KBM-7 (cell line): ENCODE results near the gene MED23.

Experiments
- DNase-seq: peaks from one replicate; pipeline ENCODE4 v3.0.0-alpha.2; 2015
- in situ Hi-C: fragments of 300-500 bp; cut with MboI; formaldehyde crosslinking; loops from 2 replicates; pipeline ENCODE4 v1.14.3; 2020; ENCODE audit warnings: low sequenced_read_pairs, low pct_unique_long_range_greater_than_20kb, mixed read lengths

The MED23 gene

GRCh38 chr6:131627724-131628682 is at the start of gene MED23:
Gene MED23 (minus strand): TSS chr6:131628242. CDS start chr6:131628049, 193 bp downstream.
- peak; percentile 98 for DNase-seq
- in situ Hi-C loops, result no loop called here

GRCh38 chr6:131673184-131673583 is 45.1 kb upstream of the MED23 start:
- in situ Hi-C loops, result no loop called here
- no peak for DNase-seq

GRCh38 chr6:131669891-131670290 is 41.8 kb upstream of the MED23 start:
- no peak for DNase-seq
- in situ Hi-C loops, result no loop called here

- DNase-seq, result no peak
- in situ Hi-C loops, result no loop called here
Observed at GRCh38 chr6:131663578-131664165, 35.6 kb upstream of the MED23 start.

- no peak for DNase-seq
- in situ Hi-C loops, result no loop called here
Observed at GRCh38 chr6:131660195-131660594, 32.2 kb upstream of the MED23 start.

- DNase-seq, result no peak
- in situ Hi-C loops, result no loop called here
Observed at GRCh38 chr6:131658287-131658686, 30.2 kb upstream of the MED23 start.

- in situ Hi-C loops, result no loop called here
- no peak for DNase-seq
Observed at GRCh38 chr6:131657630-131658111, 29.6 kb upstream of the MED23 start.

GRCh38 chr6:131657222-131657621 is 29.2 kb upstream of the MED23 start:
- no peak for DNase-seq
- in situ Hi-C loops, result no loop called here

GRCh38 chr6:131656667-131657066 is 28.6 kb upstream of the MED23 start:
- DNase-seq, result no peak
- in situ Hi-C loops, result no loop called here

- in situ Hi-C loops, result no loop called here
- DNase-seq, result no peak
Observed at GRCh38 chr6:131655951-131656350, 27.9 kb upstream of the MED23 start.

GRCh38 chr6:131655387-131655786 is 27.3 kb upstream of the MED23 start:
- in situ Hi-C loops, result no loop called here
- no peak for DNase-seq

GRCh38 chr6:131654326-131654725 is 26.3 kb upstream of the MED23 start:
- DNase-seq, result no peak
- in situ Hi-C loops, result no loop called here

- no peak for DNase-seq
- in situ Hi-C loops, result no loop called here
Observed at GRCh38 chr6:131652472-131652871, 24.4 kb upstream of the MED23 start.

GRCh38 chr6:131651782-131652181 is 23.7 kb upstream of the MED23 start:
- in situ Hi-C loops, result no loop called here
- no peak for DNase-seq

GRCh38 chr6:131646249-131646670 is 18.2 kb upstream of the MED23 start:
- in situ Hi-C loops, result no loop called here
- DNase-seq, result no peak

- in situ Hi-C loops, result no loop called here
Observed at GRCh38 chr6:131645846-131646245, 17.8 kb upstream of the MED23 start.

GRCh38 chr6:131644921-131645320 is 16.9 kb upstream of the MED23 start:
- in situ Hi-C loops, result no loop called here
- no peak for DNase-seq

More at GRCh38 chr6:131645846-131646245, 17.8 kb upstream of the MED23 start:
- no peak for DNase-seq

GRCh38 chr6:131643855-131644460 is 15.9 kb upstream of the MED23 start:
- DNase-seq, result no peak
- in situ Hi-C loops, result no loop called here

GRCh38 chr6:131642987-131643611 is 15.1 kb upstream of the MED23 start:
- in situ Hi-C loops, result no loop called here
- DNase-seq, result no peak
